Pancreas (tissue), 10 donors: ENCODE results near the gene HDGFL3. TPM values are rescaled to one million over a fixed set of nuclear protein-coding genes. Genes with fewer than 3 reads are reported as not detected.

Experiments
- ATAC-seq, 4 donors: fragments of 200-7000 bp; cut with Tn5 transposase; one replicate each; pipeline versions ENCODE4 v1.8.0 to v1.9.1; 2020; ENCODE audit warnings: mild to moderate bottlenecking in 4 of 4, moderate library complexity in 4 of 4
- DNase-seq, 6 donors: peaks; one replicate each; pipeline ENCODE4 v3.0.0-alpha.2; 2020
- FAIRE-seq: peaks from 2 replicates; lab custom pipeline; 2012; peaks lifted over from hg19 to GRCh38; lab: Jason Lieb, UNC
- H3K27ac ChIP-seq, 4 donors: fragments of 200-600 bp; sonication (generic); 1 replicate in 3 of 4; 2 replicates in 1 of 4; pipeline versions ENCODE4 v1.5.0 to v1.8.0; 2020
- H3K27me3 ChIP-seq, 4 donors: fragments of 200-600 bp; one replicate each; pipeline ENCODE4 v1.8.0; 2021
- H3K36me3 ChIP-seq, 3 donors: fragments of 200-600 bp; sonication (generic) in 1 of 3; one replicate each; pipeline versions ENCODE4 v1.5.0 to v1.8.0; 2020 to 2021
- H3K4me1 ChIP-seq, 3 donors: fragments of 200-600 bp; one replicate each; pipeline ENCODE4 v1.8.0; 2021
- H3K4me3 ChIP-seq, 4 donors: fragments of 200-600 bp; sonication (generic) in 2 of 4; one replicate each; pipeline versions ENCODE4 v1.5.0 to v1.8.0; 2020 to 2021
- H3K9me3 ChIP-seq, 4 donors: fragments of 200-600 bp; one replicate each; pipeline ENCODE4 v1.8.0; 2021
- WGBS, 2 donors: extraction: QIAGEN DNeasy Blood & Tissue Kit; methylation state at CpG; one replicate each; pipeline ENCODE4 v1.1.7; 2013; 5-methylcytosine and 5-hydroxymethylcytosine counted together
- intact Hi-C, 3 donors: fragments of 100-400 bp; cut with DNase I; formaldehyde crosslinking; loops; one replicate each; pipeline versions ENCODE4 v1.11.1 to v1.14.2; 2022
- polyA plus RNA-seq, 2 donors: library from polyadenylated mRNA; stranded (reverse); fragments of 200-250 nt; gene quantifications; one replicate each; pipeline ENCODE4 v1.2.3, GENCODE V29; 2013
- total RNA-seq, 6 donors: library from RNA; stranded (reverse); fragmentation: NEBNext Ultra II Directional in 4 of 6; extraction: Animal tissue kit (Norgen Biotek cat#: 25700) in 4 of 6; gene quantifications; one replicate each; pipeline versions ENCODE4 v1.2.1 to v1.2.4, GENCODE V29; 2021 to 2023
- TF ChIP-seq, protein P1 (sequence below), 4 donors: fragments of 200-600 bp; sonication (generic) in 3 of 4; IDR thresholded peaks; one replicate each; pipeline versions ENCODE4 v1.5.0 to v1.8.0; 2021; ENCODE audit warnings: antibody characterized with exemption in 4 of 4
- donor health status: healthy with polysubstance abuse.
- donor health status: DM: no; HTN: no; CAD: no; lungs with moderate emphysema.
- donor health status: DM: no; HTN: no; CAD: no.
- donor health status: control.
- donor health status: control.
- donor health status: Bipolar disorder and iron deficiency.
- donor health status: DM: yes; HTN: yes; CAD: no.
- donor health status: DM: no; HTN: no; CAD: no.
- donor health status: DM: no; HTN: no; CAD: no.
- donor health status: DM: yes; HTN: yes; CAD: no.

HDGFL3 gene
- total and polyA plus RNA-seq, 8 donors = 3.0 to 17.2 (median 7.9) TPM

DNA sequence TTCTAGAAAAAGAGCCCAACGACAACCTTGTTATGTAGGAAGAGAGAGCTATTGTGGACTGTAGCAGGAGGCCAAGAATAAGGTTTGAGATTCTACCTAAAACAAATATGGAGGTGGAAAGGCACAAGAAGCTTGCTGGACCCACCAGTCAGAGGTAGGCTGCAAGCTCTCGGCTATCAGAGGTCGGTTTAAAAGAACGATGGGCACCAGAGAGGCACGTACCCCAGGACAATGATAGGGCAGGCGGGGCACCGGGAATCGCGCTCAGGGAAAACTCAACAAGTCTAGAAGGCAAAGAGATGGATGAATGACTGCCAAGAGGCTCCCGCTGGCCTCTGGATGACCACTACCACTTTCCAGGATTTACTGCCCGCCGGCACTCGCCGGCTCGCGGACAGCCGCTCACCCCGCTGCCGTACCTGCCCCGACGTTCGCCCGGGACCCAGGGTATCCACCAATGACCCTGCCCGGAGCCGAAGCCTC lies 1.1 kb downstream of the HDGFL3 start:
- no peak for FAIRE-seq
- 17 to 20% methylated on average over 23 to 25 of the region's 25 CpGs for WGBS, 2 donors
- Histone ChIP-seq H3K9me3 (no peaks in the 10 kb centered on the region), H3K36me3 (no peaks in the 10 kb centered on the region), H3K4me1 (peaks cover 0 to 13% (median 7%) of the 10 kb centered on the region in 3 donors), H3K4me3 (peak overlapping the region; percentile 59 to 85 (median 69)), H3K27me3 (no peaks in the 10 kb centered on the region), H3K27ac (peak overlapping the region; percentile 48 to 87 (median 72))
- peak in 3 of 6 donors; percentile 4 to 63 (median 17) for DNase-seq
- TF ChIP-seq, protein P1, sequence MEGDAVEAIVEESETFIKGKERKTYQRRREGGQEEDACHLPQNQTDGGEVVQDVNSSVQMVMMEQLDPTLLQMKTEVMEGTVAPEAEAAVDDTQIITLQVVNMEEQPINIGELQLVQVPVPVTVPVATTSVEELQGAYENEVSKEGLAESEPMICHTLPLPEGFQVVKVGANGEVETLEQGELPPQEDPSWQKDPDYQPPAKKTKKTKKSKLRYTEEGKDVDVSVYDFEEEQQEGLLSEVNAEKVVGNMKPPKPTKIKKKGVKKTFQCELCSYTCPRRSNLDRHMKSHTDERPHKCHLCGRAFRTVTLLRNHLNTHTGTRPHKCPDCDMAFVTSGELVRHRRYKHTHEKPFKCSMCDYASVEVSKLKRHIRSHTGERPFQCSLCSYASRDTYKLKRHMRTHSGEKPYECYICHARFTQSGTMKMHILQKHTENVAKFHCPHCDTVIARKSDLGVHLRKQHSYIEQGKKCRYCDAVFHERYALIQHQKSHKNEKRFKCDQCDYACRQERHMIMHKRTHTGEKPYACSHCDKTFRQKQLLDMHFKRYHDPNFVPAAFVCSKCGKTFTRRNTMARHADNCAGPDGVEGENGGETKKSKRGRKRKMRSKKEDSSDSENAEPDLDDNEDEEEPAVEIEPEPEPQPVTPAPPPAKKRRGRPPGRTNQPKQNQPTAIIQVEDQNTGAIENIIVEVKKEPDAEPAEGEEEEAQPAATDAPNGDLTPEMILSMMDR (IDR thresholded peaks at IDR 0.05) = no peak
- ATAC-seq = peak in 1 of 4 donors; percentile 4
- intact Hi-C loops = no loop called here

GRCh38 chr15:83205725-83206324 lies 1.8 kb downstream of the HDGFL3 start:
- intact Hi-C loops = no loop called here
- no peak for FAIRE-seq
- 38 to 53% methylated on average over 4 of the region's 4 CpGs for WGBS, 2 donors
- Histone ChIP-seq H3K4me3 (peak overlapping the region in 1 of 4 donors; percentile 74), H3K4me1 (peaks cover 0 to 13% (median 7%) of the 10 kb centered on the region in 3 donors), H3K27ac (peak overlapping the region in 1 of 4 donors; percentile 87), H3K36me3 (no peaks in the 10 kb centered on the region), H3K27me3 (no peaks in the 10 kb centered on the region), H3K9me3 (no peaks in the 10 kb centered on the region)
- ATAC-seq = peak in 3 of 4 donors; percentile 7 to 37 (median 19)
- DNase-seq = no peak
- TF ChIP-seq, protein P1 (IDR thresholded peaks at IDR 0.05) = no peak

GRCh38 chr15:83204697-83205096 lies 2.9 kb downstream of the HDGFL3 start:
- Histone ChIP-seq H3K9me3 (no peaks in the 10 kb centered on the region), H3K27ac (no peak overlapping the region), H3K4me1 (peaks cover 0 to 13% (median 7%) of the 10 kb centered on the region in 3 donors), H3K27me3 (no peaks in the 10 kb centered on the region), H3K4me3 (no peak overlapping the region), H3K36me3 (no peaks in the 10 kb centered on the region)
- 26 to 37% methylated on average over 3 of the region's 3 CpGs for WGBS, 2 donors
- ATAC-seq (peak in 1 of 4 donors; percentile 13), FAIRE-seq (no peak), DNase-seq (no peak)
- TF ChIP-seq, protein P1 (IDR thresholded peaks at IDR 0.05) = no peak
- intact Hi-C loops = no loop called here

DNA sequence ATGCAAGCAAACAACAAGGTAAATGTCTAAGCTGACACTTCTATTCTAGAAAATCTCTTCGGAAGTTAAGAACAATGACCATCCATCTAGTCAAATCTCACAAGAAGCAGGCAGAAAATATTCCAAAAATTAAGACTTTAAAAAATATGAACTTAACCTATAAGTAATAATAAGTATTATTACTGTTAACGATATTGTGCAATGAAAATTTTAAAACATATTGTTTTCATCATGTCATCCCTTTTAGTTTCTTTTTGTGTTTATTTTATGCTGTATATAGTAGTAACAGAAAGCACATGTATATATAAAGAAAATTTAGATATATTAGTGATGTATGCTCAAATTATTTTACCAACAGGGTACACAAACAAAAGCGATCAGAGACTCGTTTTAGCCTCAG lies 4.1 kb downstream of the HDGFL3 start:
- Histone ChIP-seq H3K4me1 (peaks cover 0 to 13% (median 7%) of the 10 kb centered on the region in 3 donors), H3K27me3 (no peaks in the 10 kb centered on the region), H3K4me3 (no peak overlapping the region), H3K27ac (no peak overlapping the region), H3K36me3 (no peaks in the 10 kb centered on the region), H3K9me3 (no peaks in the 10 kb centered on the region)
- intact Hi-C loops = no loop called here
- no peak for ATAC-seq
- WGBS, 2 donors = 88 to 90% methylated on average over 4 of the region's 4 CpGs
- TF ChIP-seq, protein P1 (IDR thresholded peaks at IDR 0.05) = no peak
- no peak for DNase-seq
- peak; percentile 34 for FAIRE-seq

- Histone ChIP-seq H3K4me1 (peaks cover 0 to 11% (median 7%) of the 10 kb centered on the region in 3 donors), H3K27me3 (no peaks in the 10 kb centered on the region), H3K36me3 (no peaks in the 10 kb centered on the region), H3K4me3 (no peak overlapping the region), H3K9me3 (no peaks in the 10 kb centered on the region), H3K27ac (no peak overlapping the region)
- DNase-seq (no peak), ATAC-seq (no peak), FAIRE-seq (no peak)
- intact Hi-C loops = no loop called here
- TF ChIP-seq, protein P1 (IDR thresholded peaks at IDR 0.05) = no peak
These were observed 7.0 kb downstream of the HDGFL3 start for GRCh38 chr15:83200589-83200988.
